NCI-H526 (cell line): ENCODE measurements around the gene KIAA1671.
"Not testable (repeated sequence)": the region's sequence is repeated elsewhere in the genome, so short reads cannot be mapped to it uniquely, and the experiment has no call there.

Experiments used
- DNase-seq, 2 experiments: peaks; one replicate each; lab custom pipeline; 2025; lab: John Stamatoyannopoulos, UW

Gene KIAA1671

GRCh38 chr22:25170426-25170980, 218.0 kb downstream of the KIAA1671 start:
- DNase-seq = no peak

GRCh38 chr22:25172153-25172552, 219.6 kb downstream of the KIAA1671 start:
- peak in 1 of 2 experiments; percentile 5 for DNase-seq

GRCh38 chr22:25174156-25174887, 221.8 kb downstream of the KIAA1671 start:
- no peak for DNase-seq

GRCh38 chr22:25174888-25175411, 222.4 kb downstream of the KIAA1671 start:
- no peak for DNase-seq

GRCh38 chr22:25176175-25176574, 223.7 kb downstream of the KIAA1671 start:
- DNase-seq = no peak

- DNase-seq = no peak
Measured at GRCh38 chr22:25176799-25177198, 224.3 kb downstream of the KIAA1671 start.

GRCh38 chr22:25177226-25177625, 224.7 kb downstream of the KIAA1671 start:
- DNase-seq = no peak

GRCh38 chr22:25177895-25178294, 225.4 kb downstream of the KIAA1671 start:
- DNase-seq = no peak

GRCh38 chr22:25178348-25178747, 225.8 kb downstream of the KIAA1671 start:
- DNase-seq = not testable (repeated sequence)

GRCh38 chr22:25178869-25179631, 226.5 kb downstream of the KIAA1671 start:
- not testable (repeated sequence) for DNase-seq

GRCh38 chr22:25182131-25183110, 229.9 kb downstream of the KIAA1671 start:
- no peak for DNase-seq

GRCh38 chr22:25183949-25184619, 231.6 kb downstream of the KIAA1671 start:
- no peak for DNase-seq

GRCh38 chr22:25186140-25186539, 233.6 kb downstream of the KIAA1671 start:
- DNase-seq = no peak

GRCh38 chr22:25187469-25187868, 235.0 kb downstream of the KIAA1671 start:
- no peak for DNase-seq

GRCh38 chr22:25192406-25192805, 239.9 kb downstream of the KIAA1671 start:
- DNase-seq = no peak

- DNase-seq = no peak
Measured at GRCh38 chr22:25193130-25193529, 240.6 kb downstream of the KIAA1671 start.

- no peak for DNase-seq
Measured at GRCh38 chr22:25193548-25193947, 241.0 kb downstream of the KIAA1671 start.

GRCh38 chr22:25196326-25196725, 243.8 kb downstream of the KIAA1671 start:
- no peak for DNase-seq

- DNase-seq = no peak
Measured at GRCh38 chr22:25197340-25197739, 244.8 kb downstream of the KIAA1671 start.

- no peak for DNase-seq
Measured at GRCh38 chr22:25199731-25200520, 247.4 kb downstream of the KIAA1671 start, which contains the start of gene CRYBB3. Gene CRYBB3 (plus strand): TSS chr22:25199858. CDS start chr22:25201397, 1,539 bp downstream.
